ENCODE measurements around the gene GTF3C1. TPM values are rescaled to one million over a fixed set of nuclear protein-coding genes. Genes with fewer than 3 reads are reported as not detected.

The GTF3C1 gene
- total RNA-seq, 1 donor from 2014 or later = 95.1 TPM

DNA sequence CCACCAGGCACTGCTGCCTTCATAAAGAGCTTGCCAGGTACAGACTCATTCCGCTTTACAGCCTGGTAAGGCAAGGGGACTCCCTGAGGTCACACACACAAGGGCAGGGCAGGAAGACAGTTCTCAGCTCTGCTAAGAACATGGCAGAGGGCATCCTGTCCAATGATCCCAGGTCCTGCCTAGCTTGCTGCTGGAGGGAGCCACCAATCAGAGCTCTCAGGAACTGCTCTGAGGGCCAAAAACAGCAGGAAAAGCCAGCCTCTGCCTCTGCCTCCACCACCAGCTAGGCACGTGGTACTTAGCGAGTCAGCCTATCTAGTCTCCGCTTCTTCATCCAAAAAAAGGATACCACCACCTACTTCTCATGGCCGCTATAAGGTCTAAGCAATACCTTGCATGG is 66.1 kb downstream of the GTF3C1 start:
- DNase-seq = no peak

GRCh38 chr16:27483088-27483437 is 66.7 kb downstream of the GTF3C1 start:
- no peak for DNase-seq

DNA sequence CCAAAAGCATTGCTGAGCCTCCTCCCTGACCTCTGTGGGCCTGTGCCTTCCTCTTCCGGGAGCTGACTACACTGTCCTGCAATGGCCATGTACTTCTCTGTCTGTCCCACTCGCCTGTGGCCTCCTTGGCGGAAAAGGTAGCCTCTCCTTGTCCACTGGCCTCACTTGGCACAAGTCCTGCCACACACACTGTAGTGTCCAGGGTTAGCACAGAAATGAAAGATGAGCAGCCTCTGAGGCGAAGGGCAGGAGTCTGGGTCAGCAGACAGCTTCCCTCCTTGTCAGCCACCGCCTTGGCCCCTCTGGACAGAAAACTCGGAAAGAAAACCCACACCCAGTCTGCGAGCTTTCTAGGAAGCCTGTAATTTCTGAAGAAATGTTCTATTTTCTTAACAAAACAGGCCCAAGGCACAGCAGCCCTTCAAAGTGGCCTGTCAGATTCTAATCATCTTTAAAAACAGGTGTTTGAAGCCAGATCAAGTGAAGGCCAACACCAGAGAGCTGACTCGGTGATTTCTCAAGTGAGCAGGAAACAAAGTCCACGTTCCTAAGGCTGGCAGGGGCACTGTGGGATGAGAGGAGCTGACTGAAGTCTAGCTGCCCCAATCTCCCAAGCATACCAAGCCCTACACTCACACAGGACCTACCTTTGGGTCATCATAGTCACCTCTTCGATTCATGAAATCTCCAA is 67.2 kb downstream of the GTF3C1 start:
- DNase-seq = no peak

DNA sequence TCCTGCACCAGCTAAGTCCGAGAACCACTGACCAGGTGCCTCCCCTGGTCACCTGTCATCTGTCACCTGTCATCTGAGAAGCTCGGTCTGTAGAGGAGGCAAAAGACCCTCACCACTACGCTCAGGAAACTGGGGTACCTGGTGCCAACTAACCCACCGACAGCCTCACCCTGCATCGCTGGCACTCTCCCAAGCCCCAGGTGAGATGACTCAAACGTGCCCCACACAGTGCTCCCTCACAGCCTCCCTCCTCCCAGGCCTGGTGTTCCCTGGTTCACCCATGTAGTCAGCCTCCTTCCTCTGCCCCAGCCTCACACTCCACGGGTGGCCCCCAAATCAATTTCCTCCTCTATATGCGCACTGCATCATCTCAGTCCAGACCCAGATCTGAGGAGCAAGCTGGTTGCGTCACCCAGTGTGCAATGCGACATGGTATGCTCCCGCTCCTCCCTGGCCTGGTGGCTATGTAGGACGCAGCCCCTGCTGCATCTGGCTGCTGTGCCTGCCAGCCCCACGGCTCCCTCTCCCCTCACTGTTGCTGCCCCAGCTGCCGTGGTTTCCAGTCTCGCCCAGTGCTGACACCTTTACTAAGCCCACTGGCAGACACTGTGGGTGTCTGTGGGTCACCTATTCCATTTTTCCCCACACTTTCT is 68.3 kb downstream of the GTF3C1 start:
- DNase-seq = no peak

GRCh38 chr16:27480761-27481160 is 69.0 kb downstream of the GTF3C1 start:
- no peak for DNase-seq

DNA sequence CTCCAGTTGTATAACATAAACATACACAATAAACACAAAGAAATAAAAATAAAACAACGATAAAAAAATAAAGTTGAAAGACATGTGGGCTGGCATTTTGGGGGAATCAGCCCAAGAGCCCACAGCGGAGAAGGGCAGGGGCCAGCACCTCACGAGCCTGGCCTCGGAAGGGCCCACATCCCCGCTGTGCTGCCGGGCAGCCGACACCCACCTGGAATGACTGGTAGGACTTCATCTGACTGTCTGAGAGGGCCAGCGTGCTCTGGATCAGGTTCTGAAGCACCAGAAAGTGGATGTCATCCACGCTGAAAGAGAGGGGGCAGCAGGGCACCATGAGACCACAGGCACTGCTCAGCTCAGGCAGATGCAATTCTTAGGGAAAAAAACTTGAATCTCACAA is 73.5 kb downstream of the GTF3C1 start:
- DNase-seq = no peak

- no peak for DNase-seq
Measured at GRCh38 chr16:27475561-27475960, 74.2 kb downstream of the GTF3C1 start.

DNA sequence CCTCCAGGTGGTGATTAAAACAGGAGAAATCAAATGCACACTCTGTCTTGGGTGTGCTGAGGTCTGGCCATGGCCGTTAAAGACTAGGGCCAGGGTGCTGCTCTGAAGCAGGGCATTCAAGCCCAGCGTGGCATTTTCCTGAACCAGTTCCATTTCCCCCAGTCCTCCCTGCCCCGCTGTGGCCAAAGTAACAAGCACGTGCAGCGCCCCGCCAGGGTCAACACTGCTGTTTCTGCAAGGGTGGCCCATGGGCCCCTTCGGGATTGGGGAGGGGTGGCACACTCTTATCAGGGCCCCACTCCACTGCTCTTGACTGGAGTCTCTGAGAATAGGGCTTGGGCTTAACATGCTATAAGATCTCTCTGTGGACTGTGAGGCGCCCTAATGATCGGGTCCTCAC is 74.8 kb downstream of the GTF3C1 start:
- DNase-seq = no peak

DNA sequence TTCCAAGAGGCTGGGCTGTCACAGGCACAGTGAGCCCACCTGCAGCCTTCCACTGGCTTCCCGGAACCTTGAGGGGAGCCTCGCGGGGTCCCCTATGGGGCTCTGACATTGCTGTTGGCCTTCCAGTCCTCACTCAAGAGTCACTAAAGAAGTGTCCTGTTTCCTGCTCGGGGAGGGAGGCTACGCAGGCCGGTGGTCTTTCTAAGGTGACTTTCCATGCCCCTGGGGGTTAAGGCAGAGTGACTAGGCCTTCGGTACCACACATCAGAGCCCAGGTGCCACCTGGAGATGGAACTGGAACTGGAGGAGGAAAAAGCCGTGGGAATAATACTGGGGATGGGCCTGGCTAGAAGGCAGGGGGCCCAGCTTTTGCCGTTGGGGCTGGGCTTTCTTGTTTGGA is 75.7 kb downstream of the GTF3C1 start:
- DNase-seq = no peak

DNA sequence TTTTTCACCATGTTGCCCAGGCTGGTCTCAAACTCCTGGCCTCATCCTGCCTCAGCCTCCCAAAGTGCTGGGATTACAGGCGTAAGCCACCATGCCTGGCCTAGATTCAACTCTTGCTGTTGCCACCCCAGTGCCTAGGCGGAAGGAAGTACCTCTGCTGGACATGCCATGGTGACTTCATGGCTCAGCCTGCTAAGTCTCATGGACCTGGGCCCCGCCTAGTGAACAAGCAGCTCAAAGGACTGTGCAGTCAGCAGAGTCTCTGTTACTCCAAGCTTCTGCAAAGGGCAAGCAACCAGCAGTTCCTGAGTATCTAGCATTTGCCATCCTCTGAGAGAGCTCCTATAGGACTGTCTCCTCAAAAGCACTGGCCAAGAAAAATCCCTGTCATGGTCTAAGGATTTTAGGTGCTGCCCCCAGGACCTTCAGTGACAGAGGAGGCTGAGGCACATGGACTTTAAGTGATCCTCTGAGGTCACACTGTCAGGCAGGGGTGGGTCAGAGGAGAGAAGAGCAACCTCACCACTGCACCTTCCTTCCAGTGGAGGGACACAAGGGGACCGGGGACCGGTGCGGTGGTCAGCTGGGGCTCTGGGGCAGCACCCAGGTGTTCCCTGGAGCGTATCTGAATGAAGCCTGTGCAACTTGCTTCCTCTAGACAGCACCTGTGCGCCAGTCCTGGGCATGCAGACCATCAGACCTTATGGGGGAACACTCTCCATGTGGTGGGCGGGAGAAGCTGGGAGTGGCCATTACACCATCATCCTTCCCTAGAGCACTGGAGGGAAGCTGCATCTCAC is 76.4 kb downstream of the GTF3C1 start:
- no peak for DNase-seq

DNA sequence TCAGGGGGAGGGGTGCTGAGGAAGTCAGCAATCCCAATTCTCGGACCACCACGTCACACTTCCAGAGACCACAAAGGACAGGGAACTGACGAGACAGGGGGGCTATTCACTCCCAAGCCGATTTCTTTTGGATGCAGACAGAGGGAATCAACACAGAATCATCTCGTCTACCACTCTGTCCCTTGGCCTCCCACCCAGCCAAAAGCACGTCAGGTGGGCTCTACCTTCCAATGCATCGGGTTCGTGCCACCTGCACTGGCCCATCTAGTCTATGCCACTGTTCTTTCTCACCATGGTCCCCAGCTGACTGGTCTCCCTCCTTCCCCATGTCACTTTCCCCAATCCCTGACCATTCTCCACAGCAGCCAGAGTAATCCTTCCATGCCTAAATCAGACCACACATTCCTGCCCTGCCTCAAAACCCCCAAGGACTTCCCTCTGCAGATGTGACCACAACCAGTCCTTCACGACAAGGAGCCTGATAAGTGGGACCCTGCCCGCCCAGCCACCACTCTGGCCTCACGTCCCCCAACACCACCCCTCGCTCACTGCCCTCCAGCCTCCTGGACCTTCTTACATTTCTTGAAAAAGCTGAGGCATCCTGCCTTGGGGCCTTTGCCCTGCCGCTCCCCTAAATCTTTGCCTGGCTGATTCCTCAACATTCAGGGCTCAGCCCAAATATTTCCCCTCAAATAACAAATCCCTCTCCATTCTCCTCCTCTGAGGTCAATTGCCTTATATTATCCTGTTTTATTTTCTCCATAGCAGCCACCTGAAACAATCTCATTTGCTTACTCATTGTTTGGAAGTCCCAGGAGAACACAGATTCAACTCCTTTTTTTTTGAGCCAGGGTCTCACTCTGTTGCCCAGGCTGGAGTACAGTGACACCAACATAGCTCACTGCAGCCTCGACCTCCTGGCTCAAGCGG is 77.4 kb downstream of the GTF3C1 start:
- DNase-seq = no peak

DNA sequence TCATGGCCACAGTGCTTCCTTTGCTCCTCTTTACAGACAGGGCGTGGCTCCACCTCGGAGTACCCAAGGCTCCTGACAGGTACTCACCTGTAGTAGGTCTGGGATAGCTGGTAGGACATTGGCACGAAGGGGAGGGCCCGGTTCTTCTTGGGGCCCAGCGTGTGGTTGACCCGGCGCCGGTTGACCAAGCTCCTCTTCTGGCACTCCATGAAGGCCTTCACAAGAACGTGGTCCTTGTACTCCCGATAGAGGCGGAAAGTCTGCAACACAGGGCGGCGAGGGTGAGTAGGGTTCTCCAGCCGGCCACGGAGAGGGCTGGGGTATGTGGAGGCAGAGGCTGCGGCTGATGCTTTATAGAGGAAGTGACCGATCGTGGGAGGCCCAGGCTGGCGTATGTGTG is 78.1 kb downstream of the GTF3C1 start:
- no peak for DNase-seq

GRCh38 chr16:27470567-27471431 is 78.9 kb downstream of the GTF3C1 start:
- no peak for DNase-seq

GRCh38 chr16:27468941-27469531 is 80.7 kb downstream of the GTF3C1 start:
- DNase-seq = no peak

DNA sequence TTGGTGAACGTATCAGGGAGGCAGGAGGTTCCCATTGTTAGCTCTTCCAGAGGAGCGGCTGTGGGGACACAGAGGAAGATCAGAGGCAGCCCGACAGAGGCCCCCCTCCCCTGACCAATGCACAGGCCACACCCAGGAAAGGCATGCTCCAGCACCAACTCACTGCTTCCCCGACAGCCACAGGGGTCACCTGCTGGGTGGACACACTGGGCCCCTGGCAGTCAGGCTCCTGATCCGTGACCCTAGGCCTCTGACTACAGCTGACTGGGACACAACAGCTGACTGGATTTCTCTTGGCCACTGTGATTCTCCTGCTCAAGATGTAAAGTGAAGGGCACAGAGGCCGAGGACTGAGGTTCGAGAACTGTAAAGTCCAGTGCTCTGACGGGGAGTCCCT is 84.2 kb downstream of the GTF3C1 start:
- DNase-seq = no peak

DNA sequence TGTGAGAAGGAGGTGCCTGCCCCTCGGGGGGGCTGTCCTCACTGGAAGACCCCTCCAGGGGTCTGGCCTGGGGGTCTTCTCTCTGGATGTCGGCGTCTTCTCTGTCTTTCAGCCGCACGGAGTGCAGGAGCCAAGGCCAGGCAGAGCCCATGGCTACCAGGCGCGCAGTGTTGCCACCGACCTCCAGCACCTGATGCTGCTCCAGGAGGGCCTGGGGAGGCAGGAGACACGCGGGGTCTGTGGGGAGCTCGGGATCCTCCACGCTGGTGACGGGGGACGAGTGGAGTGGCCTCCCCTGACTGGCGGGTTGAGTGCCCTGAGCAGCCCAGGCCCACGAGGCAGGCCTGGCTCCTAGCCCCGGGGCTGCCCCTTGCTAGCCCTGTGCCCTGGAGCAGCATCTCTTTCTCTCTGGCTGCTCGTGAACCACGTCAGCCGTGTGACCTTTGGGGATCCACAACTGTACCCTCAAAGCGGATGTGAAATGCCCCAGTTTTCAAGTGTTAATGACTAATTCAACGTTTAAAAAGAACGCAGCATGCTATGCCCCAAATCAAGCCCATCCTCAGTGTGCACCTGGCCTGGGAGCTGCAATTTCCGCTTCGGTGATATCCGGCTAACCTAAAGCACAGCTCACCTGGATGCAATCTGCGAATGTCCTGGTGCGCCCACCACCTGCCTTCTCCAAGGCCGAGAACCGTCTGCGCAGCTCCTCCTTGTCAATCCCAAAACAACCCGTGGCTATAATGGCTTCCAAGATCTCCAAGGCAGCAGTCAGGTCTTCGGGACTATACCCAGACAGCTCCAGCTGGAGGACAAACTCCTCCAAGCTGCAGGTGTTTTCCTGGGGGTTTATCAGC is 84.9 kb downstream of the GTF3C1 start:
- no peak for DNase-seq

GRCh38 chr16:27463741-27464591 is 85.7 kb downstream of the GTF3C1 start:
- DNase-seq = no peak

DNA sequence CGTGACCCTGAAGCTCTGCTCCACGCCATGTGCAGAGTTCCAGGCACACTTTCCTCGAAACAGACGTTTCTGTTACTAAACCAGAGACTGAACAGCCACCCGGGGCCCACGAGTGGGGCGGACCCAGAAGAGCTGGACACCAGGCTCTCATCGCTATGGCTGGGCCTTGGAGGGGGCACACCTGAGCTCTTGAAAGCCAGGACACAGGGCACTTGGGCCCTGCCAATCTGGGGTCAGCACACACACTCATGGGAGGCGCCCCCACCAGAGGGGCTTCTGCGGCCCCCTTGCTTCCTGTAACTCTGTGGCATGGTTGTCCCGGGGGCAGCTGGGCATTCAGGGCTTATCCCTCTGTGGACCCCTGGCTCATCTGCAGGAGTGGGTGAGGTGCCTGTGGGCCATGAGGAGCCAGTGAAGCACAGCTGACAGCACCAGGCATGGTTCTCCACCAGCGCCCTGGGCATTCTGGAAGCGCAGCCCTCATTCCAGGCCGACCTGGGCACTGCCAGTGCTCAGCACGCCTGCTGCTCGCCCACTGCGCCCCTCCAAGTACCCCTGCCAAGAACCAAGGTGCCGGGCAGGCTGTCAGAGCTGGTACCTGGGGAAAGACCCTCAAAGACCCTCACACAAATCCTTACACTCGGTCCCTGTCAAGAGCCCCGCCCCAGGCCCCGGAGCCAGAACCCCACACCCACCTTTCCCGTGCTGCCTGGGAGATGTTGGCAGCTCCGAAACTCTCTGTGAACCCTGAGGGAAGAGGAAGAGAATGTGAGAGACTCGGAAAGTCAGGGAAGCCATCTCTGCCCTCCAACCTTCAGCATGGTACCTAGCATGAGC is 86.6 kb downstream of the GTF3C1 start:
- DNase-seq = no peak

Measured in tongue (tissue), 2 donors.